GM12878 (cell line): ENCODE results near the gene ADPGK. TPM values are rescaled to one million over a fixed set of nuclear protein-coding genes. Genes with fewer than 3 reads are reported as not detected.
"Not testable (repeated sequence)": the region's sequence is repeated elsewhere in the genome, so short reads cannot be mapped to it uniquely, and the experiment has no call there.

Experiments
- ATAC-seq: fragments of 200-7000 bp; cut with Tn5 transposase; 3 replicates; pipeline ENCODE4 v1.9.1; 2020; ENCODE audit warnings: mild to moderate bottlenecking, moderate library complexity
- BruUV-seq: library from RNA; stranded (reverse); fragments of 400-500 nt; replicated peaks from 2 replicates; lab custom pipeline; 2021; lab: Mats Ljungman, UMichigan
- CTCF ChIA-PET: fragments of 300-600 bp; sonication (Branson Sonifier 250); formaldehyde crosslinking; extraction: SDS; loops from one replicate; lab custom pipeline; 2021; ENCODE audit warnings: inconsistent platforms; lab: Yijun Ruan, JAX
- POLR2A ChIA-PET: fragments of 350-600 bp; formaldehyde crosslinking; extraction: SDS; loops from one replicate; lab custom pipeline; 2021; ENCODE audit warnings: inconsistent platforms; lab: Charles Lee
- RAD21 ChIA-PET: fragments of 300-600 bp; sonication (Branson Sonifier 250); formaldehyde crosslinking; loops from one replicate; lab custom pipeline; 2023; ENCODE audit warnings: antibody characterized with exemption; ENCODE audit not compliant: unreplicated experiment; lab: Charles Lee
- SMC1A ChIA-PET: fragments of 300-600 bp; sonication (Branson Sonifier 250); formaldehyde crosslinking; loops from one replicate; lab custom pipeline; 2023; ENCODE audit not compliant: unreplicated experiment, uncharacterized antibody; lab: Charles Lee
- DNase-seq: peaks from one replicate; pipeline ENCODE4 v3.0.0-alpha.2; 2011; ENCODE audit warnings: low read depth, low spot score
- FAIRE-seq: peaks from 3 replicates; lab custom pipeline; 2011; peaks lifted over from hg19 to GRCh38; lab: Jason Lieb, UNC
- H2AFZ ChIP-seq: 2 replicates; pipeline ENCODE4 v1.6.0; 2011; ENCODE audit warnings: low read depth, low read length, control low read depth; ENCODE audit not compliant: control insufficient read depth
- H3K27ac ChIP-seq: 2 replicates; pipeline ENCODE4 v1.5.1; 2011; ENCODE audit warnings: control low read depth; ENCODE audit not compliant: control insufficient read depth, insufficient read depth
- H3K27me3 ChIP-seq, 2 experiments: replicated peaks in 1 of 2; 2 replicates each; pipeline versions ENCODE4 v1.6.0 to v1.6.1; 2011; ENCODE audit warnings: low read length in 1 of 2; ENCODE audit not compliant: control insufficient read depth in 2 of 2, insufficient read depth in 2 of 2
- H3K36me3 ChIP-seq, 2 experiments: 2 replicates each; pipeline ENCODE4 v1.5.1; 2011; ENCODE audit warnings: low read length in 1 of 2; ENCODE audit not compliant: control insufficient read depth in 2 of 2, insufficient read depth in 2 of 2
- H3K4me1 ChIP-seq: 2 replicates; pipeline ENCODE4 v1.6.1; 2011; ENCODE audit warnings: mild to moderate bottlenecking, low read length, moderate library complexity, mixed read lengths; ENCODE audit not compliant: control insufficient read depth, insufficient read depth
- H3K4me2 ChIP-seq: 2 replicates; pipeline ENCODE4 v1.6.0; 2011; ENCODE audit warnings: control low read depth; ENCODE audit not compliant: control insufficient read depth, insufficient read depth
- H3K4me3 ChIP-seq: fragments of 200-600 bp; sonication (generic); 2 replicates; pipeline ENCODE4 v1.5.1; 2016
- H3K79me2 ChIP-seq: 2 replicates; pipeline ENCODE4 v1.6.0; 2011; ENCODE audit warnings: low read length; ENCODE audit not compliant: control insufficient read depth, insufficient read depth
- H3K9ac ChIP-seq: 2 replicates; pipeline ENCODE4 v1.8.0; 2011; ENCODE audit warnings: low read length, control low read depth, mixed read lengths; ENCODE audit not compliant: control insufficient read depth, insufficient read depth
- H3K9me3 ChIP-seq: replicated peaks from 3 replicates; pipeline ENCODE4 v1.5.1; 2011; ENCODE audit warnings: mild to moderate bottlenecking, low read length; ENCODE audit not compliant: control insufficient read depth, insufficient read depth
- H4K20me1 ChIP-seq: 2 replicates; pipeline ENCODE4 v1.6.0; 2011; ENCODE audit not compliant: control insufficient read depth, insufficient read depth
- ASH2L ChIP-seq: fragments of 300-600, 200-600 bp; sonication (generic); IDR thresholded peaks from 2 replicates; pipeline ENCODE4 v1.6.1; 2017; ENCODE audit warnings: low read depth, mild to moderate bottlenecking, borderline replicate concordance
- ATF2 ChIP-seq: IDR thresholded peaks from 2 replicates; pipeline ENCODE4 v1.6.1; 2012; ENCODE audit warnings: low read length, inconsistent platforms
- HCFC1 ChIP-seq: fragments of 150-350 bp; IDR thresholded peaks from 2 replicates; pipeline ENCODE4 v1.6.1; 2014; ENCODE audit warnings: low read length
- HDGF ChIP-seq: fragments of 450-650 bp; IDR thresholded peaks from 2 replicates; pipeline ENCODE4 v1.6.1; 2016; ENCODE audit warnings: antibody characterized with exemption
- IRF4 ChIP-seq: IDR thresholded peaks from 2 replicates; pipeline ENCODE4 v1.6.1; 2011; ENCODE audit warnings: low read depth, low read length
- MLLT1 ChIP-seq: fragments of 450-650 bp; IDR thresholded peaks from 2 replicates; pipeline ENCODE4 v1.6.1; 2016; ENCODE audit warnings: mild to moderate bottlenecking
- SMAD5 ChIP-seq: IDR thresholded peaks from 2 replicates; pipeline ENCODE4 v1.6.1; 2016; ENCODE audit warnings: antibody characterized with exemption, low read depth
- SP1 ChIP-seq: IDR thresholded peaks from one replicate; pipeline ENCODE4 v1.6.1; 2011; ENCODE audit warnings: low read depth, low read length
- TAF1 ChIP-seq: IDR thresholded peaks from 2 replicates; pipeline ENCODE4 v1.6.1; 2011; ENCODE audit warnings: mild to moderate bottlenecking, low read depth, low read length, borderline replicate concordance
- ZBTB11 ChIP-seq: fragments of 450-650 bp; formaldehyde crosslinking; IDR thresholded peaks from 2 replicates; pipeline ENCODE4 v1.5.0; 2022; ENCODE audit warnings: mild to moderate bottlenecking, missing genetic modification characterization
- WGBS: methylation state at CpG from one replicate; pipeline ENCODE4 v1.1.6; 2016; ENCODE audit warnings: low lambda C conversion rate; ENCODE audit not compliant: insufficient replicate concordance, insufficient coverage; ENCODE audit errors: missing lambda C conversion rate; 5-methylcytosine and 5-hydroxymethylcytosine counted together
- in situ Hi-C: fragments of 300-500 bp; cut with MboI; formaldehyde crosslinking; loops from 9 replicates; pipeline ENCODE4 v1.14.3; 2018; ENCODE audit warnings: mixed read lengths
- intact Hi-C: fragments of 100-400 bp; cut with micrococcal nuclease; formaldehyde crosslinking; loops from one replicate; pipeline ENCODE4 v1.14.2; 2022; ENCODE audit not compliant: unreplicated experiment
- polyA plus RNA-seq, 11 experiments: library from polyadenylated mRNA; depleted of rRNA in 4 of 11; unstranded in 6 of 11; stranded (reverse) in 5 of 11; fragments of >200 nt; fragmentation: Nextera tagmentation in 4 of 11; fragmentation: Illumina TruSeq in 1 of 11; extraction: Ambion mirVana in 4 of 11; extraction: Trizol in 1 of 11; gene quantifications; 1 replicate in 1 of 11; 2 replicates in 10 of 11; pipeline versions ENCODE4 v1.2.1 to v1.2.3, GENCODE V29; 2011 to 2016; ENCODE audit warnings: inconsistent platforms in 2 of 11, missing spikeins in 2 of 11, low read depth in 1 of 11
- total RNA-seq, 4 experiments: library from RNA; depleted of rRNA in 3 of 4; stranded (reverse); fragments of >200 nt in 3 of 4; fragmentation: Illumina TruSeq in 1 of 4; extraction: Trizol in 1 of 4; gene quantifications; 2 replicates each; pipeline versions ENCODE4 v1.2.1 to v1.2.3, GENCODE V29; 2013 to 2021

ADPGK gene
- total and polyA plus RNA-seq, 10 of the 15 experiments (the other 5 are each of a cell fraction or from before 2014, with no cell fraction given): 13.8 to 146 (median 56.7) TPM

- FAIRE-seq, H3K9me3 ChIP-seq, H3K79me2 ChIP-seq, H3K9ac ChIP-seq, POLR2A ChIA-PET, H3K4me3 ChIP-seq, CTCF ChIA-PET, BruUV-seq, ATAC-seq, H2AFZ ChIP-seq, DNase-seq, H3K4me2 ChIP-seq, H3K27me3 ChIP-seq, H3K36me3 ChIP-seq, H3K4me1 ChIP-seq, RAD21 ChIA-PET, SMC1A ChIA-PET, H3K27ac ChIP-seq, H4K20me1 ChIP-seq: not testable (repeated sequence)
- intact Hi-C loops: loop anchor here (10.0 kb wide), 1 partner anchor 327 kb away; the partner anchor contains the start of gene NEO1
- WGBS: 100% methylated on average over 1 of the region's 1 CpG
- in situ Hi-C loops: loop anchor here (5.0 kb wide), 1 partner anchor 354 kb away; no protein-coding TSS in a partner anchor
Measured at GRCh38 chr15:72728249-72728648, 55.3 kb downstream of the ADPGK start.

- intact Hi-C loops (loop anchor here (10.0 kb wide), 1 partner anchor 328 kb away; the partner anchor contains the start of gene NEO1), in situ Hi-C loops (loop anchor here (5.0 kb wide), 1 partner anchor 355 kb away; no protein-coding TSS in a partner anchor)
- SMC1A ChIA-PET: interaction anchor here (0.8 kb wide), 1 partner anchor 45 kb away, joined by 3 read pairs; no protein-coding TSS in a partner anchor
- no peak overlapping the region for H3K27ac ChIP-seq
- DNase-seq (no peak), ATAC-seq (no peak), FAIRE-seq (no peak)
- POLR2A ChIA-PET: no interaction called here
- H3K9me3 ChIP-seq: no peaks in the 10 kb centered on the region
- H3K4me1 ChIP-seq: no peaks in the 10 kb centered on the region
- no peak overlapping the region for H2AFZ ChIP-seq
- no TSS peak for BruUV-seq
- no peaks in the 10 kb centered on the region for H4K20me1 ChIP-seq
- no peak overlapping the region for H3K4me3 ChIP-seq
- CTCF ChIA-PET: interaction anchor here (0.7 to 0.8 kb wide), 2 partner anchors 57 to 517 kb away, joined by 3 read pairs; no protein-coding TSS in a partner anchor
- no peaks in the 10 kb centered on the region for H3K36me3 ChIP-seq
- no peak overlapping the region for H3K9ac ChIP-seq
- H3K4me2 ChIP-seq: no peak overlapping the region
- no peaks in the 10 kb centered on the region for H3K79me2 ChIP-seq
- RAD21 ChIA-PET: interaction anchor here (0.9 kb wide), 1 partner anchor 66 kb away, joined by 4 read pairs; no protein-coding TSS in a partner anchor
- H3K27me3 ChIP-seq: no peaks in the 10 kb centered on the region
- TF ChIP-seq SP1: no peak
- no peak for TF ChIP-seq SMAD5
- no peak for TF ChIP-seq HCFC1
- no peak for TF ChIP-seq ZBTB11 (CRISPR knock-in tag)
- TF ChIP-seq TAF1: no peak
- TF ChIP-seq HDGF: no peak
- TF ChIP-seq ATF2: no peak
- TF ChIP-seq IRF4: no peak
- no peak for TF ChIP-seq ASH2L
- no peak for TF ChIP-seq MLLT1
Measured at GRCh38 chr15:72727154-72727553, 56.4 kb downstream of the ADPGK start.
